HuH-7 (cell line): Measurements from ENCODE around the gene LAMB4.
A peak's percentile ranks its signal among the peaks of the same experiment; 100 is the strongest.

Experiments
- DNase-seq: peaks from one replicate; pipeline ENCODE4 v3.0.0; 2011; ENCODE audit warnings: low spot score

LAMB4 gene

GRCh38 chr7:108103558-108104298, 26.4 kb downstream of the LAMB4 start:
- no peak for DNase-seq

GRCh38 chr7:108102671-108103312, 27.4 kb downstream of the LAMB4 start:
- DNase-seq, result no peak

DNA sequence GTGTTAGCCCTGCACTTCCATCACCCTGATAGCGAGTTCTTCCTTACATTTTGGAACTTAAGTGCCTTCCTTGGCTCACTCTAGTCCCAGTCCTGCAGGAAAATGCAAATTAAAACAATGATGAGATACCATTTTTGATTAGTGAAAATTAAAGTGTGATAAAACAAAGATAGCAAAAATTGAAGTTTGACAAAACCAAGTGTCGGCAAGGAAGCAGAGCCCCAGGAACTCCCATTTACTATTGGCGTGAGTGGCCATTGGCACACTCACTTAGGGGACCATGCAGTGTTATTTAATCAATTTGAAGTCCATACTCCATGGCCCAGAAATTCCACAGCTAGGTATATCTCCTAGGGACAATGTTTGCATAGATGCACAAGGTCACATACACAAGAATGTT, 28.4 kb downstream of the LAMB4 start:
- DNase-seq, result no peak

- DNase-seq, result no peak
Observed at GRCh38 chr7:108099713-108100112, 30.4 kb downstream of the LAMB4 start.

GRCh38 chr7:108097703-108098102, 32.5 kb downstream of the LAMB4 start:
- peak; percentile 44 for DNase-seq

GRCh38 chr7:108096996-108097395, 33.2 kb downstream of the LAMB4 start:
- no peak for DNase-seq

- peak; percentile 54 for DNase-seq
Observed at GRCh38 chr7:108094933-108095710, 35.0 kb downstream of the LAMB4 start.

DNA sequence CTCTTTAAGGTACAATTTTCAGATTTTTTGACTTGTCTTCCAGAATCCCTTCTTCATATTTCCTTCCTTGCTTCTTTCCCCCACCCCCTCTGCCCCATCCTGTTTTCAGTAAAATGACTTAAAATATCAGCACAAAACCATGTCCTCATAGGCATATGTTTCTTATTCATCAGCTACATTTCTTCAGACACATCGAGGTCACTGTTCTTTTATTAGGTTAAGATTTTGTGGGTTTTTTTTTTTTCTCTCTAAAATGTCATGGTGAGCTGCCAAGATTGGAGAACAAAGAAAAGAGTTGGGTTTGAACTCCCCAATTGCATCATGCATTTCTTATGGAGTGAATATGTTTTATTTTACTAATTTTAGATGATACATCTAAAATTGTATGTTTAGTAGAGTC, 35.8 kb downstream of the LAMB4 start:
- no peak for DNase-seq

- no peak for DNase-seq
Observed at GRCh38 chr7:108093851-108094331, 36.3 kb downstream of the LAMB4 start.

GRCh38 chr7:108093341-108093740, 36.8 kb downstream of the LAMB4 start:
- DNase-seq, result no peak

- DNase-seq, result no peak
Observed at GRCh38 chr7:108091461-108091831, 38.7 kb downstream of the LAMB4 start.

GRCh38 chr7:108090791-108091460, 39.2 kb downstream of the LAMB4 start:
- DNase-seq, result no peak

GRCh38 chr7:108089381-108089780, 40.8 kb downstream of the LAMB4 start:
- DNase-seq, result no peak

DNA sequence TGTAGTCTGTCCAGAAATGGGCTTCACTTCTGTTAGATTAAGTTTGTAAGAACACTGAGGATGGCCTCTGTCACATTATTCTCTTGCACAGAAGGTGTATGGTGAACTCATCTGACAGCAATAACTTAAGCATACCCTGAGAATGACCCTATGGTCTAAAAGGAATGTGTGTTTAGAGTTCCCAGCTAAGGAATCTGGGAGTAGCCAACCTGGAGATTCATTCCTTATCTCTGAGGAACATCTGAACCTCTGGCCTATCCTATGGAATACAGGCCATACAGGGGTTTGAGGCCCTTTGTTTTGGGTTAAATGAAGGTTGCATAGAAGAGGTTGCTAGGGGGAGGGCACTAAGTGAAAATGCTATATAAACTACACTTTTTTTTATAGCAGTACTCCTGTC, 41.4 kb downstream of the LAMB4 start:
- DNase-seq, result no peak

GRCh38 chr7:108087778-108088177, 42.4 kb downstream of the LAMB4 start:
- DNase-seq, result no peak

- peak; percentile 23 for DNase-seq
Observed at GRCh38 chr7:108086962-108087361, 43.2 kb downstream of the LAMB4 start.

DNA sequence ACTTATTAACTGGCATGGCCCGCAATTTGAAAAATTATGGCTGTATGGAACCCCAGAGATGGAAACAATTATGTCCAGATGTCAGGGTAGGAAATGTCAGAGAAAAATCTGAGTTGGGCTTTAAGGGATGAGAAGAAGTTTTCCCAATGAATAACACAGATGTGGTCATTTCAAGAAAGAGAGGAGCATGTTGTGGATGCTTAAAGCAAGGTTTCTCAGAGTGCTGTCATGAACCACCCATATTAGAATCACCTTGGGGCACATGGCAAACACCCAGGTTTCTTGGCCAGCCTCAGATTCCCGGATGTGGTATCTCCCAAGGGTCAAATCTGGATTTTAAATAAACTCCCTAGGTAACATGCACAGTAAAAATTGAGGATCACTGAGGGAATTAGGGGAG, 43.6 kb downstream of the LAMB4 start:
- no peak for DNase-seq

DNA sequence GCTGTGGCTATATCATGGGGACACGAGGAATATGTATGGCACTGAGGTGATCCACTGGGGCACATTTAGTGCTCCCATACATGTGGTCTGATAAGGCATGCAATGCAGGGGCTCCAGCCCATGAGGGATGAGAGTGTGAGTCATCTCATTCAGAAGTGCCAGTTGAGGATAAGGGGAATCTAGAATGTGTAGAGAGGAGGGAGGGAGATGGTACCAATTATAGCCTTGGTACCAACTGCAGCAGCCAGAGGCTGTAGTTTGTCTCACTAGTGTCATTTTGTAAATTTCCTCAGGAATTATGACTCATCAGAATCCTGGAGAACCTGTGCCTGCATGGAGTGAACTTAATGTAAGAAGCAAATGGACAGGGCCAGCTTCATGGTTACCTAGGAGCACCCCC, 46.2 kb downstream of the LAMB4 start:
- DNase-seq, result no peak

GRCh38 chr7:108079648-108080591, 50.2 kb downstream of the LAMB4 start:
- DNase-seq, result no peak

DNA sequence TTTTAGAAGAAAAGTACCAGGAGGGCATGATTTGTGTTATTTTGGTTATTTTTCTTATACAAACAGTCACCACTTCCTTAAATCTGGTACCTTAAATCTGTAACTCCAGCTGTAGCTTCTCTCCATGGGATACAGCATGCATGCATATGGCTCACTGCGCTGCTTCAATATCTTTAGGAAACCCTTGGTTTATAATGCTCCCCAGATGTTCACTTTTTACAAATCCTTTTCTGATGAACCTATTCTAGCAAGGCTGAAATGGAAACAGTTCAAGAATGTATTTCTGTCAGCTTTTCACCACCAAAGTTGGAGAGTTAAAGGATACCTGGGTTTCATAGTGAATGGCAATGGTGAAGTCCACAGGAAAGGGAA, 50.9 kb downstream of the LAMB4 start:
- DNase-seq, result no peak

DNA sequence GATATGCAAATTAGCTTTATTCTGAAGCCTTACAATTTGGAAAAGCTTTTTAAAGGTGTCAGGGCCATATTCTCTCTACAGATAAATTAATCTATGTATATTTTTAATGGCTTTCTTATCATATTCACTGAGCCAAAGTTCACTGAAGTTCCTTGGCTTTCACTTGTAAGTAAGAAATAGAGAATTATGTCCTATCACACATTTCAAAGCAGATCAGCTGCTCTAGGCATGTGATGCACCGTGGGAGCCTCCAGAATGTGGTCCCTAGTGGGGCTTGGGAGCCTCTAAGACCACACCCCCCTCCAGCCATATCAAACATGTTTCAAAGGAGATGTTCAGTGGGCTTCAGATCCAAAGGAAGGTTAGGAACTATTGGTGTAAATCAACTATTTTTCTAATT, 51.5 kb downstream of the LAMB4 start:
- DNase-seq, result no peak
